Cerebellar nuclear complex (tissue), 1 donor: ENCODE measurements around the gene ARAP1.

Experiments
- DNase-seq, 2 experiments: peaks; one replicate each; lab custom pipeline; 2025; lab: John Stamatoyannopoulos, UW

ARAP1 gene

DNA sequence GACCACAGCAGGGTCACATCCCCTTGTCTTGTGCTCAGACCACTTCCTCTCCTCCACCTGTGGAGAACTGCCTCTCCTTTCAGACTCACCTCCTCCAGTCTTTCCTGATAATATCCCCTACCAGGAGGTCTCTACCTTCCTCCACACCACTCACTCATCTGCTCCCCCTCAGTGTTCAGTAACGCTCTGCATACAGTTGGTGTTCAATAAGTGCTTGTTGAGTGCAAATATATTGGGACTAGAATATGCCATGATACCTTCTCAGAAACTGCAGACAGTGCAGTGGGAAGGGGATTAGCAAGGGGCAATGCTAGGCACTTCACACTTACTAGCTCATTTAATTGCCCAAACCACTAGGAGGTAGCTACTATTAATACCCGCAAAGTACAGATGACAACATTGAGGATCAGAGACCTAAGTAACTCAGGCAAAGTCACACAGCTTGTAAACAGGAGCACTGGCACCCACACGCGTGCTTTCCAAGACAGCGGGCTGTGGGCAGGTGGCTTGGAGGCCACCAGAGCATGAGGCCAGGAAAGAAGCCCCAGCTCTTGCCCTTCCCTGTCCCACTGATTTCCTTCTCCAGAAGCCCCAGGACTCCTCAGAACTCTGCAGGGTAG lies 69.9 kb downstream of the ARAP1 start:
- DNase-seq, result no peak

DNA sequence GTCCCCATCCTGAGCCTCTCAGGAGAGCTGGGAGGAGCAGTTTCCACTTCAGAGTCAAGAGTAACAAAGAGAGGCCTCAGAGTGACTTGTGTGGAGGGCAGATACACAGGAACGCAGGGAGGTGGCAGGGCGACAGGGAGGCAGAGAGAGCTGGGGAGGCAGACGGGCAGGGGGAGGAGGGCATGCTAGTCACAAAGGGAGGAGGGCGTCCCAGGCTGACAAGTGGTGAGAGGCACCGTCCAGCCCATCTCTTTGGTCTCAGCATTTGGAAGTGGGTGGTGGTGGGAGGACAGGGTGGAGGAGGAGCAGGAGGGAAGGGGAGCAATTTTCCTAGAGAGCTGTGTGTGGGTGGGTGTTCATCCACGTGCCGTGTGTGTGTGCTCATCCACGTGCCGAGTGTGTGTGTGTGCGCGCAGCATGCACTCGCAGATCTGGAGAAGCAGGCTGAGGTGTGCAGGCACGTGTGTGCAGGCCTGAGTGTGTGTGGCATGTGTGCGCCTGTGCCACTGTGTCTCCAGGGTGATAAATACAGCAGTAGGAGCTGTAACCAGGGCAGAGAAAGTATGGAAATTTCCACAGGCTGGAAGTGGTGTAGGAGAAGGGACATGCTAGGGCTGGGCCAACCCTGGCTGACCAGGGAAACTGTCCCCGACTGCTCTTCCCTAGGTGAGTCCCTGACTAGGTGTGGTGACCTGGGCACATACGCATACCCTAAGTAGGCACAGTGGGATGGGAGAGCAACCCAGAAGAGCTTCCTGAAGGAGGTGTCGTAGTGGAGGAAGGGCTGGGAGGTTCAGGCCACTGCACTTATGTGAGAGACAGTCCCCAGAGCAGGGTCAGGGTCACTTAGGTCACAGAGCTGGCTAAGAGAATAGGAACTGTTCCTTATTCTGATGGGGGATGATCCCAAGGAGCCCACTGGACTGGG lies 70.7 kb downstream of the ARAP1 start:
- no peak for DNase-seq

DNA sequence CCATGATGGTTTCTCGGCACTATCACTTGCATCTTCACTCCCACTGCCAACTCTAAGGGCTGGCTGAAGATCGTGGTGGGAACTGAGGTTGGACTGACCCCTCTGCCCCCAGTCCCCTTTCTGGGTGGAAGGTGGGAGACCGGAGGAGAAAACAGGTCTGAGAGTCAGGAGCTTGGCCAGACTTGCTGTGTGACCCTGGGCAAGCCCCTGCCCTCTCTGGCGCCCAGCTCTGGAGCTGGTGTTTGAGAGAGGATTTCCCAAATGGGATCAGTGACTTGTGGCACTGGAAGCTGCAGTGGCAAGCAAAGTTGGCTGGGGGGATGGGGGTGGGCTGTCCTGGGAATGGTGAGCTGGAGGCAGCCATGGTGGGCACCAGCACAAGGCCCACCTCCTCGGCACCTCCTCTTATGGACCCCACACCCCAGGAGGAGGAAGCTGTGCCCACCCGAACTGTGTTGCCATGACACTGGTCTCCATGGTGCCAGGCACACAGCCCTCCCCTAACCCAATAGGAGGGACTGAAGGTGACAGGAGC lies 71.5 kb downstream of the ARAP1 start:
- DNase-seq, result no peak

DNA sequence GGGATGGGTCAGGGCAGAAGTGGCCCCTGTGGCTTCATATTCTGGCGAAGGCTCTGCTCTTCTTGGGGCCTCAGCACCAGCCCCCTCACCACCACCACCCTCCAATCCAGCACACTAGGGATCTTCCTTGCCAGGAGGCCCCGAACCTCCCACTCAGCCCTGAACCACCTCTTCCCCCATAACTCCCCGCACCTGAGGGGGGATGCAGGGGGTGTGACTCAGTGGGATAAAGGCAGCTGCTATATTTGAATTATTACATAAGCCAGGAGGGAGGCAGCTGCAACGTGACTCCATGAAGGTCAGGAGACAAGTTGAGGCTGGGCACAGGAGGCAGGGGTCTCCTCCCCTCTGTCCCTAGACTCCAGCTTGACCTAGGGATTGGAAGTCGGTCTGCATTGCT lies 72.3 kb downstream of the ARAP1 start:
- DNase-seq, result no peak

DNA sequence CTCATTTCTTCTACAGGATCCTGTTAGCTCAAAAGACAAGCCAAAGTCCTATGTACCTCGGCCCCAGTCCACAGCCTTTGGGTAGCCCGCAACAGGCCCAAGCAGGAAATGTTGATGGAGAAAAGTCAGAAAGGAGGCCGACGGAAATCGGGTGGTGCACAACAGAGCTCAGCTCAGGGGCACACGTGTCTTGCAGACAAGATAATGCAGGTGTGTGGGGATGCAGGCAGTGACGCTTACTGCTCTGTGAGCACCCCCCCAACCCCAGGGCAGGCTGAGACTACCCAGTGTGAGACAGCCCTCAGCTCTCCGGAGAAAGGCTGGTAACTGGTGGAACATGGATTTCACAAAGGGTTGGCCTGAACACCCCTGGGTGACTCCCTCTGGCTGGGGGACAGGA lies 73.7 kb downstream of the ARAP1 start:
- no peak for DNase-seq

DNA sequence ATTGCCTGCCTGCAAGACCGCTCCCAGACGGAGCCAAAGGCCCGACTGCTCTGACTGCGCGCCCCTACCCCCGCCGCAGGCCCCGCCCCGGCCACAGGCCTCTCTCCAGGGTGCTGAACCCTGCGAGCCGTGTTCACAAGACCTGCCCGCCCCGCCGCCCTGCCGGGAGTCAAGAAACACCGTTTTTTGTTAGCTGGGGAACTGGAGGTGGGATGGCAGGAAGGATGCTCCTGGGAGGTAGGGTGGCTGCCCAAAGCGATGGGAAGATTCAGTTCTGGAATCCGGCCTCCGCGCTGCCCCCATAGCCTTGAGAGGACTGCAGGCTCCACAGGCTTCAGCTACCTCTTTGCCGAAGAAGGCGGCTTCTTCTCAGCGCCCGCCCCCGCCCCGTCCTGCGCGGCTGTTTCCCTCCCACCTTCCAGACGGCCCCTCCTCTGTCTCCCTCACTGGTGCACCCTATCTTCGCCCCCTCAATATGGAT lies 75.3 kb downstream of the ARAP1 start:
- no peak for DNase-seq

DNA sequence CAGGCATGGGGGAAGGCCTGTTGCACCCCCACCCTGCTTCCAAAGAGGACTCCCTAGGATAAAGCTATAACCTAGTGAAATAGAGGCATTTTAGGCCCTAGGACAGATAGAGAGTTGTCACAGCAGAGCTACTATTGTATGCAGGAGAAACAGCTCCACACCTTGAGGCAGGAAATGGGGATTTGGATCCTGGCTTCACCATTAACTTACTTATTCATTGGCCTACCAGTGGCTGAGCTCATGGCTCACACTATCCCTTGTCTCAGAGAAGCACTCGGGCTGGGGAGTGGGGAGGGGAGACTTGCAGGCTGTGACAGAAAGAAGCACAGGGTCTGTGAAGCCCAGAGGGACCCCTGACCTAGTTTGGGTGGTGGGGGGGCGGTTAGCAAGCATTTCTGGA lies 77.0 kb downstream of the ARAP1 start:
- no peak for DNase-seq

DNA sequence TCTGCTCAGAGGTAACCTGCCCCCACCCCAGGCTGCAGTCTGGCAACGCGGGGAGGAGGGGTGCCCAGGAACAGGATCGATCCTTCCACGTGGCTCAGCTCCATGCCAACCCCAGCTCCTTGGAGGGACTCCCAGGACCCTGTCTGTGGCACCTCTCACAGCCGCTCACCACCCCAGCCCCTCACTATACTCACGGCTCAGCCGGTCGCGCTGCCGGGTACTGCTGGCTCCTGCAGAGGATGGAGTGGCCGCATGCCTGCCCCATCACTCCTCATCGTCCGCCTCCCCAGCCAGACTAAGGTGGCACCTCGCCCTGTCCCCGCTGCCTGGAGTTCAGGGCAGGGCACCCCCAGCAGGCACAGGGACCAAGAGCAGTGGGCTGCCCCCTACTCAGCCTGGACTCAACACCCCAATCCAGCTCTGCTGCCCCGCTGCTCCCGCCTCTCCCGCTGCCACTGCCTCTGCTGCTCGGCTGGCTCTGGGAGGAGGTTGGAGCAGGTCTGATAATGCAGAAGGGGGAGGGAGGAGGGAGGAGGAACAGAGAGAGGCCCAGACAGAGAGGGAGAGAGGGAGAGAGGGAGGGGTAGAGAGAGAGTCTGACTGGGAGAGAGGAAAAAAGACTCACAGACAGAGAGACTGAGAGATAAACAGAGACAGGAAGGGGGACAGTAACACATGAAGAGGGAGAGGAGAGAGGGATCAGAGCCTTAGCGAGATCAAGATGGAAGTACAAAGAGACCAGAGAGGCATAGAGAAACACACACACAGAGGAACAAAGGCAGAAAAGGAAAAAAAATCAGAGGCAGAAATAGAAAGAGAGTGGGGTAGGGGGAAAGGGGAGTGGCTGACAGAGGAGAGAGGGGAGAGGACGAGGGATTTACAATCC lies 78.0 kb downstream of the ARAP1 start, which contains the start of gene PDE2A:
Gene PDE2A (minus strand): TSS at position 480 of the 886 bp plus-strand sequence. CDS start 215 bp downstream, at position 265.
- no peak for DNase-seq

DNA sequence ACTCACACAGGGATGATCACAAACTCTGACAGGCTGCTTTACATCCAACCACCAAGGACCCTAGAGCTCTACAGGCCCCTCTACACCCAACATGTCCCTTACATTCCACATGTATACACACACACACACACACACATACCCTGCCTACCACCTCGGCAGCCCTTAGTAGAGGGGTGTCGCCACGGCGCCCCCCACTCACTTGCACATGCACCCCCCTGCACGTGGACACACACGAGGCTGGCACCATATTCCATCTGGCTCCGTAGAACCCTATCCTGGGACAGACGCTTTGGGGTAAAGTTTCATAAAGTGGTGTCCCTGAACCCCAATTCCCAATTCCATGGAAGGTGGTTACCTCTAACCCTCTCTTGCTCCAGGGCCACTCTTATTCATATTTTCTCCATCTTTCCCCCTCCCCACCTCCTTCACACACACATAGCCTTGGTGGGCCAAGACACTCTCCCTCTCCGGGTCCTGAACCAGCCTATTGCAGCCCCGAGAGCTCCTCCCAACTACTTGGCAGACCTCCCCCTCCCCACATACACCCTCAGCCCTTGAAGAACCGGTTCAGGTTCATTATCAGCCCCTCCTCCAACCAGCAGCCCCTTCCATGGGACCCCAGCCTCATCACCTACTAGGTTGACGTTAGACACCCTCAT lies 78.8 kb downstream of the ARAP1 start:
- DNase-seq, result no peak

DNA sequence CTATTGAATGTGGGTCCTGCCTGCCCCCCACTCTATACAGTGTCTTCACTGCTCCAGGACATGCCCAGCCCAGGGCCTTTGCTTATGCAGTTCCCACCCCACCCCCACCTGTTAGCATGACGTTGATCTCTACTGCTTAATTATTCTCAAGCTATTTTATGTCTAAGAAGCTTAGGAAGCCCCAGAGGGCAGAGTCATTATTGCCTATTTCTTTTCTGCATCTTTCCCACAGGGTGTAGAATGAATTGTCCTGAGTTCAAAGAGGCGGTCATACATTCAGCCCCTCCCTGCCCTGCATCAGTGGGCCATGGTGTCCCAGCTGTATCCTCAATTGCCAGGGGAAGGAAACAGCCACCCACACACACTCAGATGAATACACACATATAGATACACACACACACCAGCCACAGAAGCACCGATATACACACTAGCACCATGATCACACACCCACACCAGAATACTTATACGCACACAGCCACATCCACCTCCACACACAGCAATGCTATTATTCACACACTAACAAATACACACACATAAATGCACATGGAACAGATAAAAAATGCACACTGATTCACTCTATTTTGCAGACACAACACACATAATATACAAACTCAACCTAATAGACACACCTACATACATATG lies 79.5 kb downstream of the ARAP1 start:
- no peak for DNase-seq

DNA sequence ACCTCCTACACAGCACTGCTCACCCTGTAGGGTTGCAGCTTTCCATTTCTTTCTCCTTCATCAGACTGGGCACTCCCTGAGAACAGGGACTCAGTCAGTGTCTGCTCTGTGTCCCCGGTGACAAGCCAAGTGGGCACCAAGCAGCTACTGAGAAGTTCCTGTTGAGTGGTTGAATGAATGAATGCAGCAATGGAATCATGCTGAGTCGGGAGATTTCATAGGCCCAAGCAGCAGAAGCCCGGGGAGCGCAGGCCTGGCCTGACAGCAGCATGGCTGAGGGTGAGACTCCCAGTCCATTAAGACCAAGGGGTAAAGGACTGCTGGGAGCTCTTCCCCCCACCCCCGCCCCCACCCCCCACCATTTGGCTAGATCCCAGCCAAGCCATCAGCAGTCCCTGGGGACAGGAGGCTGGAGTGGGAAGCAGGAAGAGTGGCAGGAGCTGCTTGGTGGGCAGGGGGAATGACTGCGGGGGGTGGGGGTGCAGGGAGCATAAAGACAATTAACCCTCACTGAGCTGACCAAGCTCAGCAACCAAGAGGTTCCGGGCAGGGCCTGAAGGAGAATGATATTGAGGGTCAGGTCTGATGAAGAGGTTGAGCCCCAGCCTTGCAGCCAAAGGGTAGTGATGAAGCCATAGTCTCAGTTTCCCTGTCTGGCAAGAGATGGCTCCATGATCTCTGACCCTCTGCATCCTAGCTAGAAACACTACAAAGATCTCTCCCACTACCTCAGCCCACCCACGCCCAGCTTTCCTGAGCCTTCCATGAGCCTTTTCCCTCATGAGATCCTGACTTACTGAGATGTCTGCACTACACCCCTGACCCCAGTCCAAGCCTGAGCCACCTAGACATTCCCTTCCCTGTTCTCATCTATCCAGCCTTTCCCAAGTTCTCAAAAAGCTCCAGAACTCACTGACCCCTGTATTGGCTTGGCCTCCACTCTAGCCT lies 80.8 kb downstream of the ARAP1 start:
- DNase-seq, result no peak

DNA sequence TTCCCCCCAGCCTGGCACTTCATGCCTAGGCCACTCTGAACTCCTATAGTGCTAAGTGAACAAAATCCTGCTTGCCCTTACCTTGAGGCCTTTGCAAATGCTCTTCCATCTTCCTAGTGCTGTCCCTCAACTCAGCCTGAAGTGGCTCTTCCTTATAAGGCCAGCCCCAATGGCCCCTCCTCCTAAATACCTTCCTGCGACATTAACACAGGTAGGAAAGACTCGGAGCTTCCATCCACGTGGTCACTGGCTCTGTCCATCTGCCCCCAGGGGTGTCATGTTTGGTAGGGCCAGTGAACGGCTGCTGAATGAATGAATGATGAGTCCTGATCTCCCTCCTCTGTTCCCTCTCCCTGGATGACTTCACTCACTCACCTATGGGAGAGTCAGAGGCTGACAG lies 82.2 kb downstream of the ARAP1 start:
- no peak for DNase-seq

DNA sequence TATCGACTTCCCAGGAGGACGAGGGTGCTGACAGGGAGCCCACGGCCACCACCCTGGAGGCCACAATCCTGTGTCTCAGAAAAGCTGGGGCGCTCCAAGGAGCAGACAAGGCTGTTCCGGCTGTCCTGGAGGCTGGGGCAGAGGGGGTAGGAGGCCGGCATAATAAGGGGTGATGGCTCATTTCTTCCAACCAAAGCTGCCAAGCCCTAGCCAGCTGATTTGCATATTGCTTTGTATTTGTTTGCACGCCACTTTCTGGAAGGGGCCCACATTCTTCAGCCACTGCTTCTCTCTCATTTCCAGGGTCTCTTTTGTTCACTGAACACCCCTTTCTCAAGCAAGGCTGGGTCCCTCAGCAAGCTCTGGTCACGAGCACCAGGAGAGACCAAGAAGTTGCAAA lies 82.7 kb downstream of the ARAP1 start:
- no peak for DNase-seq

DNA sequence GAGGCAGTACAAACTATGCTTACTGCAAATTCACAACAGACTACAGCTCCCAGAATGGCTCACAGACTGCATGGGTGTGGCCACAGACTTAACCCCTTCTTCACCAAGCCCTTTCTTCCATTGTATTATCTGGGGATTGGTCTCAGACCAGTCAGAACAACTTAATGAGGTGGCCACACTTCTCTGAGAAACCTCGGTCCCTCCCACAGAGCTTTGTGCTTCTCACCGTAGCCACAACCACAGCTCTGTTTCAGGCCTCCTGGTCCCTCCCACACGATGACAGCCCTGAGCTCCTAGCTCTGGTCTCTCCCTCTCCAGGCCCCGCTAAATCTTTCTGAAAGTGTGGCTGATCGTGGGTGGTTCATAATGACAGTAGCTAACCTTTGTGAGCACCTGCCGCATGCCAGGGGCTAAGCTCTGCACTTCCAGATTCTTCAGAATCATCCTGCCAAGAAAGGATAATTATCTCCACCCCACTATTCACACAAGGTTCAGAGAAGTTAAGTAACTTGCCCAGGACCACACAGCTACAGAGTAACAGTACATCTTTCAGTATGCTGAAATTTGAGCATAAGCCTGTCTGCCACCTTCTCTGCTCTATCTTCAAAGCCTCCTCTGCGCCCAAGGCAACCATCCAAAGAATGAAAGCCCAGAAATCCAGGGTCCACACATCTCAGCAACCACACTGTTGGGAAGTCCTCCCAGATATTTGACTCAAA lies 83.4 kb downstream of the ARAP1 start:
- DNase-seq, result no peak

DNA sequence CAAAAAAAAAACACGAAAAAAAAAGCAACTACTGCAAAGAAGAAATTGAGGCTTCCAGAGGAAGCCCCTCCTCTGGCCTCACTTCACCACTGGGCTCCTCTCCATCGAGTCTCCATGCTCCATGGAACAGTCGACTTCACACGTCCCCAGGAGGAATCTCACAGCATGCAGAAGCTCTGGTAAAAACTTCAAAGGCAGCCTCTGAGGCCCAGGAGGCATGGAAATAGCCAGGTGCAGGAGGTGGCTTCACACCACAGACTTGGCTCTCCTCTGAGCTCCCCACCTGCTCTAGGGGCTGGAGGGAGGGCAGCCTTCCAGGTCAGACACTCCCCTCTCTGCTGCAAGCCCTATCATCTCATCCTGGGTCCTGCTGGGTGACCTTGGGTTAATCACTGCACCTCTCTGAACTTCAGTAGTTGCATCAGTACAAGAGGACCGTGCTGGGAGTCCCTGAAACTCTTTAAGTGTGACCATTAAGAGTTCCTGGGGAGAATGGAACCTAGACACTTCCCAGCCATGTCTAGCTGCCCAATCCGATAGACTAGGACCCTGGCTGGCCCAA lies 86.2 kb downstream of the ARAP1 start:
- no peak for DNase-seq

DNA sequence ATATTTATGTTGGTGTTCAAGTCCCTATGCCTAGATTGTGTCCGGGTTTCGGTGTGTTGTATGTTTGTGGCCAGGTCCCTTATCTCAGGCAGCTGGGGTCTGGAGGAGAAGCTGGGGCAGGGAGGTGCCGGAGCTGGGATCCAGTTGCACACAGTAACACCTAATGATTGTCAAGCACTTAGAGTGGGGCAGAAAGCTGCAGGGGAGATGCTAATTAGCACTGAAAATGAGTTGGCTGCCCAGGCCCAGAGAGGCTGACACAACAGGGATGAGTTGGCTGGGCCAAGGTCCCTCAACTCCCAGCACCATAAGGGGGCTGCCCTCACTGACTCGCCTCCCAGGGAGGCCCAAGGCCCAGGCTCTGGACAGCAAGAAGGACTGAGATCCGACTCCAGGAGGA lies 90.2 kb downstream of the ARAP1 start:
- no peak for DNase-seq

DNA sequence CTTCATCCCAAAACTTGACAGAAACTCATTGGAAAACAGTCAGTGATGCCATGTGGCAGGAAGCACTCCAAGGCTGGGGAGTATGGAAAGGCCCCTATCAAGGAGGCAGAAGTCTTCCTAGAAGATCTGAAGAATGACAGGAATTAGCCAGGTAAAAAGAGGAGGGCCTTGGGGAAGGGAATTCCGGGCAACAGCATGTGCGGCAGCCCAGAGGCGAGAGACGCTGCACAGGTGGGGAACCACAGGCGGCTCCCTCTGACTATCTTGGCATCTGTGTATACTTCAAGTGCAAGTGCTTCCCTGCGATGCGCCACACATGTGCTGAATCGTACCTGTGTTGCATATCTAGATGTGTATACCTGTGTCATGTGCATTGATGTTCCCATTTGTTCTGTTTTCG lies 90.7 kb downstream of the ARAP1 start:
- DNase-seq, result no peak

DNA sequence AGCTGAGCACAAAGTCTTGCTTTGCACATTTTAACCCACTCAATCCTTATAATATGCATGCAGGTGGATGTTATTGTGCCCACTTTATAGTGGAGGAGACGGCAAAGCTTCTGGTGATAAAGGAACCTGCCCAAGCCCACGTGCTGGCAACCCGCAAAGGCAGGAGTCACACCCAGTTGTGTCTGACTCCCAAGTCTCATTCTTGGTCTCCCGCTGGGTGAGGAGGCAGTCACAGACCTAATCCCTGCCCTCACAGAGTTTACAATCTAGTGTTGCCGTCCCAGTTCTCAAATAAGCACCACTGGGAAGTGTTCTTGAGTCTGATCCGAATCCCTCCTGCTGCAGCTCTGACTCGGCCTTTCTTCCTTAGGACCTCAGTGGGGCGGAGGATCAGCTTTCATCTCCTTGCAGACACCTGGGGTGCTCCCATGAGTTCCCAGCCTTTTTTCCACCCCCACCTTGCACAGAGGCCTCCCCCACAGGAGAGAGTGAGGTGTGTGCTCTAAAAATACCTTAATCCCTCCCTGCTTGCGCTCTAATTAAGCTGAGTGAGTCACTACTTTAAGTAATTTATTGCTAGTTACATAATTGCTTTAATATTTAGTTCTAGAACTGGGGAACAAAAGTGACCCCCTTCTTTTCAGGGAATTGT lies 93.1 kb downstream of the ARAP1 start:
- no peak for DNase-seq
